WTC11 (cell line): ENCODE results near the gene DHRSX. TPM values are rescaled to one million over a fixed set of nuclear protein-coding genes. Genes with fewer than 3 reads are reported as not detected.
"Not testable (repeated sequence)": the region's sequence is repeated elsewhere in the genome, so short reads cannot be mapped to it uniquely, and the experiment has no call there.

Experiments
- ATAC-seq: fragments of 200-7000 bp; cut with Tn5 transposase; 2 replicates; pipeline ENCODE4 v1.10.0; 2021; ENCODE audit warnings: mild to moderate bottlenecking, moderate library complexity
- CTCF ChIA-PET: fragments of 300-600 bp; sonication (Branson Sonifier 250); formaldehyde crosslinking; loops from one replicate; lab custom pipeline; 2021; ENCODE audit warnings: antibody characterized with exemption; lab: Charles Lee
- POLR2A ChIA-PET: fragments of 350-600 bp; sonication (Branson Sonifier 250); formaldehyde crosslinking; loops from one replicate; lab custom pipeline; 2021; ENCODE audit warnings: antibody characterized with exemption; lab: Charles Lee
- DNase-seq: peaks from one replicate; pipeline ENCODE4 v3.0.0; 2021; ENCODE audit warnings: low spot score
- H3K27ac Mint-ChIP-seq: 2 replicates; pipeline ENCODE4 v1.8.0; 2021; ENCODE audit warnings: mixed read lengths
- H3K27me3 Mint-ChIP-seq: 2 replicates; pipeline ENCODE4 v1.8.0; 2021; ENCODE audit warnings: low read depth, mild to moderate bottlenecking, moderate library complexity, mixed read lengths
- H3K36me3 Mint-ChIP-seq: 2 replicates; pipeline ENCODE4 v1.8.0; 2021; ENCODE audit warnings: mixed read lengths
- H3K4me1 Mint-ChIP-seq: 2 replicates; pipeline ENCODE4 v1.8.0; 2022; ENCODE audit warnings: mixed read lengths
- H3K4me3 Mint-ChIP-seq: 2 replicates; pipeline ENCODE4 v1.8.0; 2021; ENCODE audit warnings: mild to moderate bottlenecking, moderate library complexity, mixed read lengths
- H3K9me3 Mint-ChIP-seq: 2 replicates; pipeline ENCODE4 v1.8.0; 2021; ENCODE audit warnings: mixed read lengths
- CBFB ChIP-seq: sonication (generic); formaldehyde crosslinking; IDR thresholded peaks from 2 replicates; pipeline ENCODE4 v1.8.1; 2022; ENCODE audit warnings: mild to moderate bottlenecking, low read depth, missing genetic modification reagents
- CTCF ChIP-seq: fragments of 200-600 bp; IDR thresholded peaks from 2 replicates; pipeline ENCODE4 v1.8.0; 2022; ENCODE audit warnings: antibody characterized with exemption
- FOXP4 ChIP-seq: sonication (generic); formaldehyde crosslinking; IDR thresholded peaks from 2 replicates; pipeline ENCODE4 v1.8.0; 2022; ENCODE audit warnings: mild to moderate bottlenecking, missing genetic modification reagents
- JAZF1 ChIP-seq: fragments of 250-450 bp; sonication (Bioruptor Pico); IDR thresholded peaks from 2 replicates; pipeline ENCODE4 v1.9.0; 2021; ENCODE audit warnings: moderate library complexity, mild to moderate bottlenecking, inconsistent platforms
- MAX ChIP-seq: sonication (generic); formaldehyde crosslinking; IDR thresholded peaks from 2 replicates; pipeline ENCODE4 v1.8.0; 2022; ENCODE audit warnings: mild to moderate bottlenecking, missing genetic modification reagents
- NR2C2 ChIP-seq: sonication (generic); formaldehyde crosslinking; IDR thresholded peaks from 2 replicates; pipeline ENCODE4 v1.8.0; 2022; ENCODE audit warnings: mild to moderate bottlenecking, missing genetic modification reagents
- PRRX2 ChIP-seq: fragments of 250-450 bp; sonication (Bioruptor Pico); IDR thresholded peaks from 2 replicates; pipeline ENCODE4 v1.8.0; 2021; ENCODE audit warnings: mild to moderate bottlenecking
- RORB ChIP-seq: fragments of 250-450 bp; sonication (Bioruptor Pico); IDR thresholded peaks from 2 replicates; pipeline ENCODE4 v1.9.0; 2021; ENCODE audit warnings: mild to moderate bottlenecking
- TCF7 ChIP-seq: sonication (generic); formaldehyde crosslinking; IDR thresholded peaks from 2 replicates; pipeline ENCODE4 v1.8.0; 2022; ENCODE audit warnings: mild to moderate bottlenecking, low read depth, missing genetic modification reagents, moderate library complexity
- TEAD1 ChIP-seq: sonication (generic); formaldehyde crosslinking; IDR thresholded peaks from 2 replicates; pipeline ENCODE4 v1.8.0; 2022; ENCODE audit warnings: mild to moderate bottlenecking, missing genetic modification reagents
- TEAD4 ChIP-seq: sonication (generic); formaldehyde crosslinking; IDR thresholded peaks from 2 replicates; pipeline ENCODE4 v1.8.0; 2022; ENCODE audit warnings: mild to moderate bottlenecking, missing genetic modification reagents
- TP53 ChIP-seq: sonication (generic); formaldehyde crosslinking; IDR thresholded peaks from 2 replicates; pipeline ENCODE4 v1.8.1; 2023; ENCODE audit warnings: mild to moderate bottlenecking, missing genetic modification reagents
- ZMAT4 ChIP-seq: fragments of 250-450 bp; sonication (Bioruptor Pico); IDR thresholded peaks from 2 replicates; pipeline ENCODE4 v1.9.0; 2021; ENCODE audit warnings: mild to moderate bottlenecking
- ZNF121 ChIP-seq: sonication (generic); formaldehyde crosslinking; IDR thresholded peaks from 2 replicates; pipeline ENCODE4 v1.8.0; 2023; ENCODE audit warnings: missing genetic modification reagents
- ZNF317 ChIP-seq: sonication (generic); formaldehyde crosslinking; IDR thresholded peaks from 2 replicates; pipeline ENCODE4 v1.8.1; 2023; ENCODE audit warnings: low read depth, mild to moderate bottlenecking, moderate library complexity, missing genetic modification reagents, borderline replicate concordance
- ZNF396 ChIP-seq: fragments of 250-450 bp; sonication (Bioruptor Pico); IDR thresholded peaks from 2 replicates; pipeline ENCODE4 v1.8.0; 2021; ENCODE audit warnings: mild to moderate bottlenecking, moderate library complexity, borderline replicate concordance
- ZNF425 ChIP-seq: fragments of 250-450 bp; sonication (Bioruptor Pico); conservative IDR thresholded peaks from 2 replicates; pipeline ENCODE4 v1.9.0; 2021; ENCODE audit warnings: mild to moderate bottlenecking
- total RNA-seq: library from RNA; stranded (reverse); gene quantifications from 3 replicates; pipeline ENCODE4 v1.2.3, GENCODE V29; 2021
- TF ChIP-seq, protein P1 (sequence below): fragments of 250-450 bp; sonication (Bioruptor Pico); IDR thresholded peaks from 2 replicates; pipeline ENCODE4 v1.9.0; 2021; ENCODE audit warnings: moderate library complexity, mild to moderate bottlenecking, inconsistent platforms, borderline replicate concordance
- TF ChIP-seq, protein P2 (sequence below): sonication (generic); formaldehyde crosslinking; IDR thresholded peaks from 2 replicates; pipeline ENCODE4 v1.8.1; 2022; ENCODE audit warnings: missing genetic modification reagents, borderline replicate concordance
- TF ChIP-seq, protein P3 (sequence below): fragments of 250-450 bp; sonication (Bioruptor Pico); IDR thresholded peaks from 2 replicates; pipeline ENCODE4 v1.8.0; 2021; ENCODE audit warnings: mild to moderate bottlenecking
- TF ChIP-seq, protein P4 (sequence below): fragments of 250-450 bp; sonication (Bioruptor Pico); IDR thresholded peaks from 2 replicates; pipeline ENCODE4 v2.1.2; 2022; ENCODE audit warnings: mild to moderate bottlenecking, moderate library complexity

Gene DHRSX
- total RNA-seq, 1 experiment from 2014 or later: 28.2 TPM

DNA sequence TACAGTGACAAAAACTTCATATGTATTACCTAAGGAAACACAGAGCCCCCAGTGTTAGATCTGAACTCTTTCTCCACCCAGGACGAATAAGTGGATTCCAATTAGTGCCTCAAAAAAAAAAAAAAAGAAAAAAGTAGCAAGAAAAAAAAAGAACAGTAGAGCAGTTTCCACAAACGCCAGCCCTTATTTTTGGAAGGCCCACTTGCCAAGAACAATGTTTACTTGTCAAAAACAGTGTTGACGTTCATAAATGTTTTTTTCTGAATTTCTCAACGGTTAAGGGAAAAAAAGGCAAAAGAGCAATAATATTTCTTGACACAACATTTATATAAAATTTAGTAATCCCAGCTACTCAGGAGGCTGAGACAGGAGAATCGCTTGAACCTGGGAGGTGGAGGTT, 38.7 kb downstream of the DHRSX start (continued):
- TF ChIP-seq, protein P1, sequence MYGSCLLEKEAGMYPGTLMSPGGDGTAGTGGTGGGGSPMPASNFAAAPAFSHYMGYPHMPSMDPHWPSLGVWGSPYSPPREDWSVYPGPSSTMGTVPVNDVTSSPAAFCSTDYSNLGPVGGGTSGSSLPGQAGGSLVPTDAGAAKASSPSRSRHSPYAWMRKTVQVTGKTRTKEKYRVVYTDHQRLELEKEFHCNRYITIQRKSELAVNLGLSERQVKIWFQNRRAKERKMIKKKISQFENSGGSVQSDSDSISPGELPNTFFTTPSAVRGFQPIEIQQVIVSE (CRISPR knock-in tag): no peak
- TF ChIP-seq TEAD1 (no peak), CBFB (CRISPR knock-in tag) (no peak), TP53 (CRISPR knock-in tag) (no peak)
- TF ChIP-seq, protein P2, sequence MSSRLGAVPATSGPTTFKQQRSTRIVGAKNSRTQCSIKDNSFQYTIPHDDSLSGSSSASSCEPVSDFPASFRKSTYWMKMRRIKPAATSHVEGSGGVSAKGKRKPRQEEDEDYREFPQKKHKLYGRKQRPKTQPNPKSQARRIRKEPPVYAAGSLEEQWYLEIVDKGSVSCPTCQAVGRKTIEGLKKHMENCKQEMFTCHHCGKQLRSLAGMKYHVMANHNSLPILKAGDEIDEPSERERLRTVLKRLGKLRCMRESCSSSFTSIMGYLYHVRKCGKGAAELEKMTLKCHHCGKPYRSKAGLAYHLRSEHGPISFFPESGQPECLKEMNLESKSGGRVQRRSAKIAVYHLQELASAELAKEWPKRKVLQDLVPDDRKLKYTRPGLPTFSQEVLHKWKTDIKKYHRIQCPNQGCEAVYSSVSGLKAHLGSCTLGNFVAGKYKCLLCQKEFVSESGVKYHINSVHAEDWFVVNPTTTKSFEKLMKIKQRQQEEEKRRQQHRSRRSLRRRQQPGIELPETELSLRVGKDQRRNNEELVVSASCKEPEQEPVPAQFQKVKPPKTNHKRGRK (CRISPR knock-in tag): no peak
- TF ChIP-seq, protein P3, sequence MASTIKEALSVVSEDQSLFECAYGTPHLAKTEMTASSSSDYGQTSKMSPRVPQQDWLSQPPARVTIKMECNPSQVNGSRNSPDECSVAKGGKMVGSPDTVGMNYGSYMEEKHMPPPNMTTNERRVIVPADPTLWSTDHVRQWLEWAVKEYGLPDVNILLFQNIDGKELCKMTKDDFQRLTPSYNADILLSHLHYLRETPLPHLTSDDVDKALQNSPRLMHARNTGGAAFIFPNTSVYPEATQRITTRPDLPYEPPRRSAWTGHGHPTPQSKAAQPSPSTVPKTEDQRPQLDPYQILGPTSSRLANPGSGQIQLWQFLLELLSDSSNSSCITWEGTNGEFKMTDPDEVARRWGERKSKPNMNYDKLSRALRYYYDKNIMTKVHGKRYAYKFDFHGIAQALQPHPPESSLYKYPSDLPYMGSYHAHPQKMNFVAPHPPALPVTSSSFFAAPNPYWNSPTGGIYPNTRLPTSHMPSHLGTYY: no peak

GRCh38 chrX:2461711-2462016, 39.1 kb downstream of the DHRSX start:
- Mint-ChIP-seq H3K27ac (peak overlapping the region; percentile 94), H3K36me3 (peaks cover 54% of the 10 kb centered on the region), H3K27me3 (no peaks in the 10 kb centered on the region), H3K4me3 (no peak overlapping the region), H3K9me3 (peaks cover 38% of the 10 kb centered on the region), H3K4me1 (peaks cover 26% of the 10 kb centered on the region)
- TF ChIP-seq NR2C2 (CRISPR knock-in tag) (no peak), TEAD4 (CRISPR knock-in tag) (no peak), PRRX2 (no peak), TCF7 (CRISPR knock-in tag) (no peak), MAX (CRISPR knock-in tag) (no peak), FOXP4 (CRISPR knock-in tag) (no peak), CTCF (no peak), ZNF425 (CRISPR knock-in tag) (no peak), RORB (CRISPR knock-in tag) (no peak), ZNF317 (CRISPR knock-in tag) (no peak), JAZF1 (CRISPR knock-in tag) (no peak), ZMAT4 (no peak), ZNF396 (CRISPR knock-in tag) (no peak), ZNF121 (CRISPR knock-in tag) (no peak)
- TF ChIP-seq, protein P4, sequence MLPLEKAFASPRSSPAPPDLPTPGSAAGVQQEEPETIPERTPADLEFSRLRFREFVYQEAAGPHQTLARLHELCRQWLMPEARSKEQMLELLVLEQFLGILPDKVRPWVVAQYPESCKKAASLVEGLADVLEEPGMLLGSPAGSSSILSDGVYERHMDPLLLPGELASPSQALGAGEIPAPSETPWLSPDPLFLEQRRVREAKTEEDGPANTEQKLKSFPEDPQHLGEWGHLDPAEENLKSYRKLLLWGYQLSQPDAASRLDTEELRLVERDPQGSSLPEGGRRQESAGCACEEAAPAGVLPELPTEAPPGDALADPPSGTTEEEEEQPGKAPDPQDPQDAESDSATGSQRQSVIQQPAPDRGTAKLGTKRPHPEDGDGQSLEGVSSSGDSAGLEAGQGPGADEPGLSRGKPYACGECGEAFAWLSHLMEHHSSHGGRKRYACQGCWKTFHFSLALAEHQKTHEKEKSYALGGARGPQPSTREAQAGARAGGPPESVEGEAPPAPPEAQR (CRISPR knock-in tag): no peak
- POLR2A ChIA-PET: no interaction called here
- CTCF ChIA-PET: no interaction called here
- ATAC-seq (no peak), DNase-seq (no peak)

DNA sequence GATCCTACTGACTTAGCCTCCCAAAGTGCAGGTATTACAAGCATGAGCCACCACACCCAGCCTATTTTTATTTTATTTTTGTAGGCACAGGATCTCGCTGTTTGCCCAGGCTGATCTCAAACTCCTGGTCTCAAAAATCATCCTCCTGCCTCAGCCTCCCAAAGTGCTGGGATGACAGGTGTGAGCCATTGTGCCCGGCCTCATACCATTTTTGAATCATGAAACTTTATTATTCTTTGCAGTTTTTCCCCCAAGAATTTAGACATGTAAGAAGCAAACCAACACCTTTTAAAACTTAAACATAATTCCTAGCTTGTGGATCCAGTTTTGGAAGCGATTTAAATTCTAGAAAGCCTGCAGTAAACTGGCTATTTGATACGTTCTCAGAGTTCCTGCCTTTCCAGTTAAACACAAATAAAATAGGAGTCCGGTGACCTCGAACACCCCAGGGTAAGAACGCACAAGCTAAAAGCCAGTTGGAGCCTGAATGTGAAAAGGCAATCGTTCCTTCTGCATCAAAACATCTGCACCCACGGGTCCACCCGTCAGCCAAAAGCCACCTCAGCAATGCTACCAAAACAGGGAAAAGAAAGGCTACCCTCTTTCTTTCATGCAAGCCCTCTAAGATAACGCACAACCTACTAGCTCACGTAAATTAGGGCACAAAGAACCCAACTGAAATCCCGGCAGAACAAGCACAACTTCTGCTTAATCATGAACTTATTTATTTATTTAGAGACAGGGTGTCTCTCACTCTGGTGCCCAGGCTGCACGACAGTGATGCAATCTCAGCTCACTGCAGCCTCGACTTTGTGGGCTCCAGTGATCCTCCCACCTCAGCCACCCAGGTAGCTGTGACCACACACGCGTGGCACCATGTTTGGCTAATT, 39.7 kb downstream of the DHRSX start:
- DNase-seq, ATAC-seq, CTCF ChIA-PET, POLR2A ChIA-PET, H3K27me3 Mint-ChIP-seq, H3K4me3 Mint-ChIP-seq: not testable (repeated sequence)
- Mint-ChIP-seq H3K36me3 (peaks cover 48% of the 10 kb centered on the region), H3K9me3 (peaks cover 32% of the 10 kb centered on the region), H3K4me1 (peaks cover 27% of the 10 kb centered on the region), H3K27ac (peak overlapping the region; percentile 64)
